Measurements from ENCODE around the gene ABR. TPM values are rescaled to one million over a fixed set of nuclear protein-coding genes. Genes with fewer than 3 reads are reported as not detected.
A peak's percentile ranks its signal among the peaks of the same experiment; 100 is the strongest.

Gene ABR
- total and polyA plus RNA-seq, 2 of the 13 experiments (the other 11 are each of a cell fraction or from before 2014, with no cell fraction given): 12.4 to 40.4 TPM

GRCh38 chr17:1108765-1109605 lies 70.8 kb downstream of the ABR start (continued):
- TF ChIP-seq E2F2 (CRISPR knock-in tag; IDR thresholded peaks at IDR 0.05; ENCODE audit: borderline replicate concordance) (no peak), ZNF331 (CRISPR knock-in tag; IDR thresholded peaks at IDR 0.05) (no peak), ZNF782 (CRISPR knock-in tag; IDR thresholded peaks at IDR 0.05; ENCODE audit: borderline replicate concordance) (no peak), MYPOP (CRISPR knock-in tag; IDR thresholded peaks at IDR 0.05) (peak; percentile 64; the same call in 1 of the 2 replicates), ZGPAT (CRISPR knock-in tag; IDR thresholded peaks at IDR 0.05) (0 out of 2 replicates have a peak, but pooled peaks have one; percentile 32), ZNF746 (CRISPR knock-in tag; IDR thresholded peaks at IDR 0.05) (peak; percentile 36; the same call in 1 of the 2 replicates), ZNF740 (CRISPR knock-in tag; IDR thresholded peaks at IDR 0.05) (peak; percentile 81), HNF4G (IDR thresholded peaks at IDR 0.05; ENCODE audit: borderline replicate concordance, low read depth, low read length) (no peak), HNF4G (CRISPR knock-in tag; IDR thresholded peaks at IDR 0.05; ENCODE audit: borderline replicate concordance, low read depth) (0 out of 2 replicates have a peak, but pooled peaks have one; percentile 22), U2AF1 (optimal IDR thresholded peaks at IDR 0.05; ENCODE audit: low read depth, low read length) (no peak), ZNF891 (CRISPR knock-in tag; IDR thresholded peaks at IDR 0.05) (0 out of 2 replicates have a peak, but pooled peaks have one; percentile 24), TOPORS (CRISPR knock-in tag; IDR thresholded peaks at IDR 0.05) (no peak), ATF5 (CRISPR knock-in tag; IDR thresholded peaks at IDR 0.05; ENCODE audit: low read depth) (no peak), ZNF768 (CRISPR knock-in tag; IDR thresholded peaks at IDR 0.05) (0 out of 2 replicates have a peak, but pooled peaks have one; percentile 43), BATF2 (CRISPR knock-in tag; IDR thresholded peaks at IDR 0.05) (0 out of 2 replicates have a peak, but pooled peaks have one; percentile 20), DNMT3B (CRISPR knock-in tag; conservative IDR thresholded peaks at IDR 0.05) (no peak), SYNCRIP (IDR thresholded peaks at IDR 0.05; ENCODE audit: insufficient read depth, low read depth, low read length) (no peak), ARID2 (CRISPR knock-in tag; IDR thresholded peaks at IDR 0.05; ENCODE audit: borderline replicate concordance) (no peak), YEATS4 (CRISPR knock-in tag; IDR thresholded peaks at IDR 0.05; ENCODE audit: borderline replicate concordance) (peak; percentile 58; the same call in 1 of the 2 replicates), ZNF563 (CRISPR knock-in tag; IDR thresholded peaks at IDR 0.05) (peak; percentile 30; the same call in 1 of the 2 replicates), TGIF2 (CRISPR knock-in tag; IDR thresholded peaks at IDR 0.05) (no peak), ELF3 (CRISPR knock-in tag; IDR thresholded peaks at IDR 0.05) (no peak), AGO2 (optimal IDR thresholded peaks at IDR 0.05; ENCODE audit: low read depth, low read length) (peak; percentile 64), ARNT2 (CRISPR knock-in tag; IDR thresholded peaks at IDR 0.05; ENCODE audit: low read depth) (peak; percentile 51; the same call in 1 of the 2 replicates)
